GM19099 (cell line): ENCODE measurements around the gene GNAL.

ENCODE experiments used
- POLR2A ChIP-seq: IDR thresholded peaks from 3 replicates; pipeline ENCODE4 v1.6.1; 2011; ENCODE audit warnings: low read depth; ENCODE audit not compliant: insufficient read length; ENCODE audit errors: extremely low read depth

The GNAL gene

DNA sequence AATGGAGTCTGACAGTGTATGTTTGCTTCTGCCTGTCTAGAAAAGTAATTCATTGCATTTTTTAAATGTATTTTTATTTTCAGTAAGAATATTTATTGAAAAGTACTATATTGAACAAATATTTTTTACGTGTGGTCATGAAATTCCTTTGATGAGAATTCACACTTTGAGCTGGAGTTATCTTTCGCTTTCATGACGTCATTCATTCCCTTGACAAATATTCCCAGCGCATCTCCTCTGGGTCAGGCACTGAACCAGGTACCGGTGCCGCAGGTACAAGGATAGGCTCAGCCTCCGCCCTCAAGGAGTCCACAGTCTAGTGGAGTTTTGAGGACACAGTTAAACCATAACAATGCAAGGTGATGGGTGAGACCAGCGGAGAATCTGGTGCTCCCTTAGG is 60.2 kb downstream of the GNAL start:
- no peak for TF ChIP-seq POLR2A

GRCh38 chr18:11750171-11750570 is 61.1 kb downstream of the GNAL start:
- no peak for TF ChIP-seq POLR2A

DNA sequence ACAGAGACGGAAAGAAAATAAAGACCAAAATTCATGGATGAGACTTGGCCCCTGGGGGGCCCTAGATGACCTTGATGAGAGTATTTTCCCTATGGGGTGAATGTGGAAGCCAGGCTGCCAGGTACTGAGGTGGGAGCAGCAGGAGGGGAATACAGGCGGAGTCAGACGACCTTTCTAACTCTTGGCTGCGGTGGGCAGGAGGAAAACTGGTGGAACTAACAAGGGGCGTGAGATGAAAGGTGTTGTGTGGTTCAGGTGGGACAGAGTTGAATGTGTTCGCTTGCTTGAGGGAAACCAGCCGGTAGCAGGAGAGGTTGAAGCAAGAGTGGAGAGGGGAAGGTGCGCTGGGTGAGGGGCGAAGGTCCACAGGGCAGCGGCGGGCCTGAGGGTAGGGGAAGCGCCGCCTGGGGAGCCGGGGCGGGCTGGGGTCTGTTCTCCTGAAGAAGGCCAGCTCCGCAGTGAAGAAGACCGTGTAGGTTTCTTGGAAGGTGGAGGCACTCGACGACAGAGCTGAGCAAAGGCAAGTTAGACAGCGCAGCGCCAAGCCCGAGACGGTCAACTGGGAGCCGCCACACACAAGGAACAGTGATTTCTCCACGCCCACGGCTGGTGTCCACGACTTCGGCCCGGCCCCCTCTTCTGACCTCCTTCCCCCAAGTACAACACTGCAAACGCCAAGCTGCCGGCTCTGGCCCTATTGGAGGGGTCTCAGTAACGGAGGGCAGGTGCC is 61.7 kb downstream of the GNAL start:
- TF ChIP-seq POLR2A: no peak

DNA sequence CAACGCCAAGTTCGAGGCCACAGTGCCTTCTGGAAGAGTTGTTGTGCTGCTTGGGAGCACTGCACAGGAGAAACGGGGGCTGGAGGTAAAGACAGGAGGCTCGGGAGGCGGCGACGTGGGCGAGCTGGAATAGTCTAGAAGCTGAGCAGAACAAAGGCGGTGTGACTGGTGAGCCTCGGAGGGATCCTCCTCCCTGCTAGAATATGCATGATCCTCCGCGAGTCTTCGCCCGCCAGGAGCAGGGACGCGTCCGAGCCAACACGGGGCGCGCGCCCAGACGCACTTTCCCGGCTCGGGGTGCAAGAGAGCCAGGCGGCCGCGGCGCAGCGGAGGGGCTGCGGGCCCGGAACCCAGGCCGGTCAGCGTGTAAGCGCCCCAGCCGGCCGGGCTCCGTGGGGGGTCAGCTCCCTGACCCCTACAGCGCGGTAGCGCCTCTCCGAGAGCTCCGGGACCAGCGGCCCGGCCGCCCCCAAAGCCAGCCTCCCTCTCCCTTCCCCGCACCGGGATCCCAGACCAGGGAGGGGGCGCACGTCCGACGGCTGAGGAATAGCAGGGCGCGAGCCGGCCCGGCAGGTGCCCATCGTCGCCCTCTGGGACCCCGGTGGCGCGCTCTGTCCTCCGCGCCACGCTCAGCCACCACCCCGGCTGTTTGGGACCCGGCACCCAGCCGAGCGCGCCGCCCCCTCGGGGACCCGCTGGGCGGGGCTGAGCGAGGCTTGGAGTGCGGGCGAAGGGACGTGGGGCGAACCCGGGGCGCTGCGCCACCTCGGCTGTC is 62.5 kb downstream of the GNAL start:
- TF ChIP-seq POLR2A: no peak

GRCh38 chr18:11752116-11752911 is 63.2 kb downstream of the GNAL start:
- TF ChIP-seq POLR2A: no peak

DNA sequence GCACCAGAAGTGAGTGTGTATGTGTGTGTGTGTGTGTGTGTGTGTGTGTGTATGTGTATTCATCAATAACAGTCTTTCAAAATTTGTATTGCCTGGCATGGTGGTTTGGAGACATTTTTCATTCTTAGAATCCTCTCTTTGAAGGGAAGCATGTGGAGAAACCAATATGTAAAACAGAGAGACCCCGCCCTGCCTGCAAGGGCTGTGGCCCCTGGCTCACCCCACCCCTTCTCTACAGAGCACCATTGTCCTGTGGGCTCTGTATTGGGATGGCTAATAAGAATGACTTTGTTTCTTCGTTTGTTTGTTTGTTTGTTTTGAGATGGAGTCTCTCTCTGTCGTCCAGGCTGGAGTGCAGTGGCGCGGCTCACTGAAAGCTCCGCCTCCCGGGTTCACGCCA is 65.9 kb downstream of the GNAL start:
- no peak for TF ChIP-seq POLR2A

DNA sequence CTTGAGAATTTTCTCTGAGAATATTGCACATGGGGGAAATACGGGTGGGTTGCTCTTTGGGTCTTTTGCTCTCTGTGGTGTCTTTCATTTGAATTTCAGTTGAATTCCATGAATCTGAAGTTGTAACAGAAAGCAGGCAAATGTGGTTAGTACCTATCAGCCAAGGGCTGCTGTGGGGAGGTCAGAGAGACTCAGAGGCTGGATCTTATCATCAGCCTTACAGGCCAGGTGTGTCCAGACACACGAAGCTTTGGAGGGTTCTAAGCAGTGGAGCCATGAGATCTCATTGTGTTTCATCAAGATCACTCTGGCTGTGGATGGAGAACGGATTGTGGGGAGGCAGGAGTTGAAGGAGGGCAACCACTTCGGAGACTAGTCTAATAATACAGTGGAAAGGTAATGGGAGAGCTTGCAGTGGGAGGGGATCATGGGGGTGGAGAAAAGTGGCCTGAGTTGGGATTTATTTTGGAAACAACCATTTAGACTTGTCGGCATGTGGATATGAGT is 68.1 kb downstream of the GNAL start:
- no peak for TF ChIP-seq POLR2A

DNA sequence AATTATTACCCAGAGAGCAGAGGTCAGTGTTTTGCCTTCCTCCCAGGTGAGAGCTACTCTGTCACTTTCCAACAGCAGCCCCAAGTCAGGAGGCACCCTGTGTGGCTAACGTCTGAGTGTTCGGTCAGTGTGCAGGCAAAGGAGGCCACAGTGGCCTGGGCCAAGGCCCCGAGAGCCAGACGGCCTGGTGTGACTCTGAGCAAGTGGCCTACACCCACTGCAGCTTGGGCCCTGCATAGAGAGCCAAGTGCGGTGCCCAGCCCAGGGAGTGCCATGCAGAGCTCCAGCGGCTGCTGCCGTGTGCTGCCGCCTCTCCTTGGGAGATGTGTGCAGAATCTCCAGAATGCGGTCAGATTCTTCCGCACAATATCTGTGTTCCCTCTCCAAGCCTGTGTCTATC is 70.4 kb downstream of the GNAL start:
- no peak for TF ChIP-seq POLR2A

- TF ChIP-seq POLR2A: no peak
Observed at GRCh38 chr18:11760498-11761167, 71.6 kb downstream of the GNAL start.

DNA sequence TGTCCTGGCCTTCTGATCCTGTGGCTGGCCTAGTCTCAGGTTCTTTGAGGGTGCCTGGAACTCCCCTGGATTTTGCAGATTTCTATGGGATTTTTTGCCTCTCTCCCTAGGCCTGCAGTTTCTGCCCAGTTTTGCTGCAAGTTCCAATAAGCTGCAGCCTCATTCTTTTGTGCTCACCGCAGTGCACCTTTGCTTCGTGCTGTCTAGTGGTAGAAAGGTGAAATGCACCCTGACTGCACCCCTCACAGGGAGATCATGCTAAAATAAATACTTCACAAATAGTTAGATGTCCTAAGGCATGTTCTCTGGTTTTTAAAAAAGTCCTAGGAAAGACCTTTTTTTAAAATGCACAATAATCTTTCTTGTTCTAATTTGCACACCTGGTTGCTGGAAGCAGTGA is 72.5 kb downstream of the GNAL start:
- no peak for TF ChIP-seq POLR2A

DNA sequence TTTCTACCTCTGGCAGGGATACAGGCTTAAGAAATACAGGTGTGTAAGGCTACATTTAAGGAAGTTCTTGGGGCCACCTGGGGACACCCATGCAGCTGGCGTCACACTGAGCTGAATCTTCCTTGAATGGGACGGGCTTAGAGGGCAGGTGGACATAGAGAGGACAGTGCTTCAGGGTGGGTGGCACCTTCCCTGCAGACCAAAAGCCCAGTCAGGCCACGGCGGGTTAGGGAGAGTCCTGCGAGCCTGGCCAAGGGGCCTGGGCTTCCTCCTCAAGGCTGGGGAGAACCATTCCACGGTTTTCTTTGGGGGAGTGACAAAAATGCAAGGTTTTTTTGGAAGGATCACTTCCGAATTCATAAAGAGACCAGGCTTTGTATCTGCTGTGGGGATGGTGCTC is 73.4 kb downstream of the GNAL start:
- no peak for TF ChIP-seq POLR2A

DNA sequence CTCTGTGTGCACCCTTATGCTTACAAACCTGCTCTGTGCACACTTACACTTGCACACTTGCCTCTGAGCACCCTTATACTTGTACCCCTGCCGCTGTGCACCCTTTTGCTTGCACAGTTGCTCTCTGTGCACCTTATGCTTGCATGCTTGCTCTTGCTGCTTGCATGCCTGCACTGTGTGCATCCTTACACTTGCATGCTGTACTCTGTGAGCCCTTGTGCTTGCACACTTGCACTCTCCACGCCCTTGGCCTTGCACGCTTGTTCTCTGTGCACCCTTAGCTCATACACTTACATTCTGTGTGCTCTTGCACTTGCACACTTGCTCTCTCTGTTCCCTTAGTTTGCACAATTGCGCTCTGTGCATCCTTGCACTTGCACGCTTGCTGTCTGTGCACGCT is 78.3 kb downstream of the GNAL start:
- TF ChIP-seq POLR2A: no peak

- no peak for TF ChIP-seq POLR2A
Observed at GRCh38 chr18:11767935-11768334, 78.9 kb downstream of the GNAL start.

- no peak for TF ChIP-seq POLR2A
Observed at GRCh38 chr18:11775436-11776174, 86.5 kb downstream of the GNAL start.
